Liver (tissue), 9 donors: ENCODE measurements around the gene RNF39. TPM values are rescaled to one million over a fixed set of nuclear protein-coding genes. Genes with fewer than 3 reads are reported as not detected.

ENCODE experiments used
- DNase-seq: peaks from one replicate; pipeline ENCODE4 v3.0.0-alpha.2; 2017; ENCODE audit warnings: low spot score
- H3K27ac ChIP-seq, 2 donors: one replicate each; pipeline ENCODE4 v1.7.0; 2013; ENCODE audit warnings: inconsistent platforms in 2 of 2, low read length in 2 of 2, control low read depth in 1 of 2, low read depth in 1 of 2, mild to moderate bottlenecking in 1 of 2
- H3K27me3 ChIP-seq, 4 donors: one replicate each; pipeline versions ENCODE4 v1.6.1 to v1.7.0; 2013; ENCODE audit warnings: low read length in 3 of 4, inconsistent platforms in 1 of 4, mild to moderate bottlenecking in 1 of 4, moderate library complexity in 1 of 4; ENCODE audit not compliant: control insufficient read depth in 4 of 4, insufficient read depth in 4 of 4
- H3K36me3 ChIP-seq, 4 donors: one replicate each; pipeline versions ENCODE4 v1.6.1 to v1.7.0; 2013; ENCODE audit warnings: low read length in 3 of 4, mild to moderate bottlenecking in 3 of 4, low read depth in 1 of 4, moderate library complexity in 1 of 4; ENCODE audit not compliant: control insufficient read depth in 4 of 4, insufficient read depth in 3 of 4
- H3K4me1 ChIP-seq, 4 donors: one replicate each; pipeline versions ENCODE4 v1.6.1 to v1.7.0; 2013; ENCODE audit warnings: low read length in 3 of 4, mild to moderate bottlenecking in 3 of 4, moderate library complexity in 1 of 4; ENCODE audit not compliant: control insufficient read depth in 4 of 4, insufficient read depth in 4 of 4
- H3K4me3 ChIP-seq, 3 donors: one replicate each; pipeline versions ENCODE4 v1.6.1 to v1.7.0; 2013; ENCODE audit warnings: low read length in 3 of 3, control low read depth in 1 of 3, low read depth in 1 of 3, mild to moderate bottlenecking in 1 of 3
- H3K9ac ChIP-seq, 2 donors: one replicate each; pipeline ENCODE4 v1.7.0; 2013; ENCODE audit warnings: low read length in 2 of 2, mild to moderate bottlenecking in 2 of 2, moderate library complexity in 2 of 2, control low read depth in 1 of 2, low read depth in 1 of 2
- H3K9me3 ChIP-seq, 4 donors: one replicate each; pipeline versions ENCODE4 v1.6.1 to v1.7.0; 2013; ENCODE audit warnings: low read length in 3 of 4; ENCODE audit not compliant: control insufficient read depth in 4 of 4
- EGR1 ChIP-seq, 2 donors: IDR thresholded peaks; 2 replicates each; pipeline ENCODE4 v1.6.1; 2016 to 2018; ENCODE audit warnings: antibody characterized with exemption in 2 of 2, low read depth in 2 of 2
- FOXA1 ChIP-seq: IDR thresholded peaks from 2 replicates; pipeline ENCODE4 v1.6.1; 2016; ENCODE audit warnings: antibody characterized with exemption
- FOXA2 ChIP-seq: IDR thresholded peaks from 2 replicates; pipeline ENCODE4 v1.6.1; 2016; ENCODE audit warnings: antibody characterized with exemption
- GABPA ChIP-seq, 2 donors: IDR thresholded peaks in 1 of 2; conservative IDR thresholded peaks in 1 of 2; 2 replicates each; pipeline ENCODE4 v1.6.1; 2016; ENCODE audit warnings: antibody characterized with exemption in 2 of 2, mild to moderate bottlenecking in 1 of 2, moderate library complexity in 1 of 2
- HNF4A ChIP-seq, 2 donors: conservative IDR thresholded peaks; 2 replicates each; pipeline ENCODE4 v1.6.1; 2016; ENCODE audit warnings: antibody characterized with exemption in 2 of 2, mild to moderate bottlenecking in 2 of 2
- HNF4G ChIP-seq: IDR thresholded peaks from 2 replicates; pipeline ENCODE4 v1.6.1; 2016; ENCODE audit warnings: antibody characterized with exemption
- JUND ChIP-seq, 2 donors: IDR thresholded peaks; 2 replicates each; pipeline ENCODE4 v1.6.1; 2016; ENCODE audit warnings: antibody characterized with exemption in 2 of 2
- NR2F2 ChIP-seq: IDR thresholded peaks from 2 replicates; pipeline ENCODE4 v1.6.1; 2016; ENCODE audit warnings: antibody characterized with exemption
- RAD21 ChIP-seq, 2 donors: IDR thresholded peaks; 2 replicates each; pipeline ENCODE4 v1.6.1; 2016; ENCODE audit warnings: antibody characterized with exemption in 2 of 2, mild to moderate bottlenecking in 2 of 2
- RXRA ChIP-seq, 2 donors: IDR thresholded peaks; 2 replicates each; pipeline ENCODE4 v1.6.1; 2017 to 2018; ENCODE audit warnings: antibody characterized with exemption in 2 of 2, mild to moderate bottlenecking in 1 of 2
- SP1 ChIP-seq: IDR thresholded peaks from 2 replicates; pipeline ENCODE4 v1.6.1; 2018; ENCODE audit warnings: antibody characterized with exemption, mild to moderate bottlenecking
- TAF1 ChIP-seq: conservative IDR thresholded peaks from 2 replicates; pipeline ENCODE4 v1.6.1; 2016; ENCODE audit warnings: antibody characterized with exemption, mild to moderate bottlenecking
- YY1 ChIP-seq: IDR thresholded peaks from 2 replicates; pipeline ENCODE4 v1.6.1; 2016; ENCODE audit warnings: antibody characterized with exemption, mild to moderate bottlenecking
- WGBS: extraction: QIAGEN DNeasy Blood & Tissue Kit; methylation state at CpG from one replicate; pipeline ENCODE4 v1.1.7; 2013; 5-methylcytosine and 5-hydroxymethylcytosine counted together
- polyA plus RNA-seq, 2 donors: library from polyadenylated mRNA; stranded (reverse) in 1 of 2; unstranded in 1 of 2; fragments of 200-250 nt in 1 of 2; fragments of >200 nt in 1 of 2; fragmentation: Nextera tagmentation in 1 of 2; extraction: Ambion mirVana in 1 of 2; gene quantifications; one replicate each; pipeline versions ENCODE4 v1.2.1 to v1.2.3, GENCODE V29; 2013 to 2015
- total RNA-seq, 2 donors: library from RNA; depleted of rRNA; stranded (reverse); fragments of >200 nt; gene quantifications; one replicate each; pipeline ENCODE4 v1.2.3, GENCODE V29; 2014
- TF ChIP-seq, protein P1 (sequence below): IDR thresholded peaks from 2 replicates; pipeline ENCODE4 v1.6.1; 2016; ENCODE audit warnings: antibody characterized with exemption
- TF ChIP-seq, protein P2 (sequence below): IDR thresholded peaks from 2 replicates; pipeline ENCODE4 v1.6.1; 2016; ENCODE audit warnings: antibody characterized with exemption
- TF ChIP-seq, protein P3 (sequence below): IDR thresholded peaks from 2 replicates; pipeline ENCODE4 v1.6.1; 2016; ENCODE audit warnings: antibody characterized with exemption, mild to moderate bottlenecking
- TF ChIP-seq, protein P4 (sequence below): IDR thresholded peaks from 2 replicates; pipeline ENCODE4 v1.6.1; 2016; ENCODE audit warnings: antibody characterized with exemption
- TF ChIP-seq, protein P5 (sequence below): fragments of 150-350 bp; IDR thresholded peaks from 2 replicates; pipeline ENCODE4 v1.5.1; 2017; ENCODE audit warnings: improper control_type of control experiment, low read depth, low read length; ENCODE audit not compliant: missing input control
- donor health status: healthy.
- donor health status: healthy.
- donor health status: healthy.
- donor health status: healthy.
- donor health status: healthy.

The RNF39 gene
- total and polyA plus RNA-seq, 4 donors, result 0.03 to 0.13 TPM; not detected in 2

- no peaks in the 10 kb centered on the region for H3K36me3 ChIP-seq
- H3K4me3 ChIP-seq, result no peak overlapping the region
- no peak for DNase-seq
- H3K9me3 ChIP-seq, result no peaks in the 10 kb centered on the region
- peaks cover 5 to 16% (median 7%) of the 10 kb centered on the region in 4 donors for H3K27me3 ChIP-seq
- no peaks in the 10 kb centered on the region for H3K4me1 ChIP-seq
- WGBS, result 53% methylated on average over 11 of the region's 11 CpGs
- no peak overlapping the region for H3K9ac ChIP-seq
- H3K27ac ChIP-seq, result no peak overlapping the region
- TF ChIP-seq RAD21 (IDR thresholded peaks at IDR 0.05), result no peak
- TF ChIP-seq NR2F2, result no peak
Observed at GRCh38 chr6:30091577-30092381, 16.2 kb upstream of the RNF39 start.

- Histone ChIP-seq H3K4me3 (no peak overlapping the region), H3K9me3 (no peaks in the 10 kb centered on the region), H3K27me3 (peaks cover 4 to 17% (median 7%) of the 10 kb centered on the region in 4 donors), H3K9ac (no peak overlapping the region), H3K36me3 (no peaks in the 10 kb centered on the region), H3K4me1 (no peaks in the 10 kb centered on the region), H3K27ac (no peak overlapping the region)
- WGBS, result 70% methylated on average over 5 of the region's 5 CpGs
- no peak for TF ChIP-seq SP1
- TF ChIP-seq, protein P1, sequence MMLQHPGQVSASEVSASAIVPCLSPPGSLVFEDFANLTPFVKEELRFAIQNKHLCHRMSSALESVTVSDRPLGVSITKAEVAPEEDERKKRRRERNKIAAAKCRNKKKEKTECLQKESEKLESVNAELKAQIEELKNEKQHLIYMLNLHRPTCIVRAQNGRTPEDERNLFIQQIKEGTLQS, result no peak
- TF ChIP-seq, protein P2, sequence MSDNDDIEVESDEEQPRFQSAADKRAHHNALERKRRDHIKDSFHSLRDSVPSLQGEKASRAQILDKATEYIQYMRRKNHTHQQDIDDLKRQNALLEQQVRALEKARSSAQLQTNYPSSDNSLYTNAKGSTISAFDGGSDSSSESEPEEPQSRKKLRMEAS, result no peak
- TF ChIP-seq, protein P3, sequence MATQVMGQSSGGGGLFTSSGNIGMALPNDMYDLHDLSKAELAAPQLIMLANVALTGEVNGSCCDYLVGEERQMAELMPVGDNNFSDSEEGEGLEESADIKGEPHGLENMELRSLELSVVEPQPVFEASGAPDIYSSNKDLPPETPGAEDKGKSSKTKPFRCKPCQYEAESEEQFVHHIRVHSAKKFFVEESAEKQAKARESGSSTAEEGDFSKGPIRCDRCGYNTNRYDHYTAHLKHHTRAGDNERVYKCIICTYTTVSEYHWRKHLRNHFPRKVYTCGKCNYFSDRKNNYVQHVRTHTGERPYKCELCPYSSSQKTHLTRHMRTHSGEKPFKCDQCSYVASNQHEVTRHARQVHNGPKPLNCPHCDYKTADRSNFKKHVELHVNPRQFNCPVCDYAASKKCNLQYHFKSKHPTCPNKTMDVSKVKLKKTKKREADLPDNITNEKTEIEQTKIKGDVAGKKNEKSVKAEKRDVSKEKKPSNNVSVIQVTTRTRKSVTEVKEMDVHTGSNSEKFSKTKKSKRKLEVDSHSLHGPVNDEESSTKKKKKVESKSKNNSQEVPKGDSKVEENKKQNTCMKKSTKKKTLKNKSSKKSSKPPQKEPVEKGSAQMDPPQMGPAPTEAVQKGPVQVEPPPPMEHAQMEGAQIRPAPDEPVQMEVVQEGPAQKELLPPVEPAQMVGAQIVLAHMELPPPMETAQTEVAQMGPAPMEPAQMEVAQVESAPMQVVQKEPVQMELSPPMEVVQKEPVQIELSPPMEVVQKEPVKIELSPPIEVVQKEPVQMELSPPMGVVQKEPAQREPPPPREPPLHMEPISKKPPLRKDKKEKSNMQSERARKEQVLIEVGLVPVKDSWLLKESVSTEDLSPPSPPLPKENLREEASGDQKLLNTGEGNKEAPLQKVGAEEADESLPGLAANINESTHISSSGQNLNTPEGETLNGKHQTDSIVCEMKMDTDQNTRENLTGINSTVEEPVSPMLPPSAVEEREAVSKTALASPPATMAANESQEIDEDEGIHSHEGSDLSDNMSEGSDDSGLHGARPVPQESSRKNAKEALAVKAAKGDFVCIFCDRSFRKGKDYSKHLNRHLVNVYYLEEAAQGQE, result no peak
- TF ChIP-seq FOXA1, result no peak
- no peak for TF ChIP-seq RAD21 (IDR thresholded peaks at IDR 0.05)
- no peak for TF ChIP-seq GABPA (IDR thresholded peaks at IDR 0.05 in 1 of 2, conservative IDR thresholded peaks at IDR 0.05 in 1 of 2)
- TF ChIP-seq RXRA (IDR thresholded peaks at IDR 0.05), result no peak
- no peak for TF ChIP-seq HNF4A (conservative IDR thresholded peaks at IDR 0.05)
- no peak for TF ChIP-seq YY1
- no peak for TF ChIP-seq NR2F2
- TF ChIP-seq EGR1 (IDR thresholded peaks at IDR 0.05; ENCODE audit: low read depth in 2 of 2), result no peak
- no peak for TF ChIP-seq FOXA2
- TF ChIP-seq, protein P4, sequence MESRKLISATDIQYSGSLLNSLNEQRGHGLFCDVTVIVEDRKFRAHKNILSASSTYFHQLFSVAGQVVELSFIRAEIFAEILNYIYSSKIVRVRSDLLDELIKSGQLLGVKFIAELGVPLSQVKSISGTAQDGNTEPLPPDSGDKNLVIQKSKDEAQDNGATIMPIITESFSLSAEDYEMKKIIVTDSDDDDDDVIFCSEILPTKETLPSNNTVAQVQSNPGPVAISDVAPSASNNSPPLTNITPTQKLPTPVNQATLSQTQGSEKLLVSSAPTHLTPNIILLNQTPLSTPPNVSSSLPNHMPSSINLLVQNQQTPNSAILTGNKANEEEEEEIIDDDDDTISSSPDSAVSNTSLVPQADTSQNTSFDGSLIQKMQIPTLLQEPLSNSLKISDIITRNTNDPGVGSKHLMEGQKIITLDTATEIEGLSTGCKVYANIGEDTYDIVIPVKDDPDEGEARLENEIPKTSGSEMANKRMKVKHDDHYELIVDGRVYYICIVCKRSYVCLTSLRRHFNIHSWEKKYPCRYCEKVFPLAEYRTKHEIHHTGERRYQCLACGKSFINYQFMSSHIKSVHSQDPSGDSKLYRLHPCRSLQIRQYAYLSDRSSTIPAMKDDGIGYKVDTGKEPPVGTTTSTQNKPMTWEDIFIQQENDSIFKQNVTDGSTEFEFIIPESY, result no peak
- no peak for TF ChIP-seq JUND (IDR thresholded peaks at IDR 0.05)
- TF ChIP-seq TAF1, result no peak
- no peak for TF ChIP-seq HNF4G
- TF ChIP-seq, protein P5, sequence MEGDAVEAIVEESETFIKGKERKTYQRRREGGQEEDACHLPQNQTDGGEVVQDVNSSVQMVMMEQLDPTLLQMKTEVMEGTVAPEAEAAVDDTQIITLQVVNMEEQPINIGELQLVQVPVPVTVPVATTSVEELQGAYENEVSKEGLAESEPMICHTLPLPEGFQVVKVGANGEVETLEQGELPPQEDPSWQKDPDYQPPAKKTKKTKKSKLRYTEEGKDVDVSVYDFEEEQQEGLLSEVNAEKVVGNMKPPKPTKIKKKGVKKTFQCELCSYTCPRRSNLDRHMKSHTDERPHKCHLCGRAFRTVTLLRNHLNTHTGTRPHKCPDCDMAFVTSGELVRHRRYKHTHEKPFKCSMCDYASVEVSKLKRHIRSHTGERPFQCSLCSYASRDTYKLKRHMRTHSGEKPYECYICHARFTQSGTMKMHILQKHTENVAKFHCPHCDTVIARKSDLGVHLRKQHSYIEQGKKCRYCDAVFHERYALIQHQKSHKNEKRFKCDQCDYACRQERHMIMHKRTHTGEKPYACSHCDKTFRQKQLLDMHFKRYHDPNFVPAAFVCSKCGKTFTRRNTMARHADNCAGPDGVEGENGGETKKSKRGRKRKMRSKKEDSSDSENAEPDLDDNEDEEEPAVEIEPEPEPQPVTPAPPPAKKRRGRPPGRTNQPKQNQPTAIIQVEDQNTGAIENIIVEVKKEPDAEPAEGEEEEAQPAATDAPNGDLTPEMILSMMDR, result no peak
- no peak for DNase-seq
Observed at GRCh38 chr6:30087876-30088275, 12.3 kb upstream of the RNF39 start.
